HG03354 (cell line): Measurements from ENCODE around the gene SMPD3.

Experiments
- ATAC-seq: cut with Tn5 transposase; IDR thresholded peaks from one replicate; pipeline ENCODE4 v1.9.1; 2021; ENCODE audit warnings: mild to moderate bottlenecking; ENCODE audit not compliant: unreplicated experiment, poor library complexity, severe bottlenecking

The SMPD3 gene

DNA sequence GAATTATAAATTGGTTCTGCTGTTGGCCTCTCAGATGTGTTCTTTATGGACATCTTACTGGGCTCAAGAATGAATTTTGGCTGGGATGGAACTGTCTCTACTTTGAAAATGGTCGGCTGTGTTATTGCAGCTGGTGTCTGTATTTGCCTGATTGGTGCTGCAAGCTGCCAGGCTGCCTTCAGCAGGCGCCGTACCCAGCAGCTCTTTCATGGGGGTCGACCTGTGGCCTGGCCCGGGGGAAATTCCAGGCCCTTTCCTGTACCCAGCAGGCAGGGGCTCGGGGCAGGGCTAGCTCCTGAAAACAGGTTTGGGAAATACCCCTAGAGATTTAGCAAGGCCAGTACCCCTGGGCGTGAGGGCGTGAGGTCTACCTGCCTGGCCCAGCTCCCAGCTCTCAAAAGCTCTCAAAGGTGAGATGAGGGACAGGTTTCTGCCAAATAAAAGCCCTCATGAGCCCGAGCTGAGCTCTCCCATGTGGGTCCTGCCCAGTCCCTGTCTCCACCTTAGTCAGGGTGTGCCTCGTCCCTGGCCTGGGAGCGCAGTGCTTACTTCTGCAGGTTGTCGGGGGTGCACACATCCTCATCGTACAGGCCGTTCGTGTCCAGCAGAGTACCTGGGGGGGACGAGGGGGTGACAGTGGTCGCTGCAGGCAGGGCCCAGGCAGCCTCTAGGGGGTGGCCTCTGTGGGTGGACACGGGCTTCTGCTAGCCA is 85.2 kb downstream of the SMPD3 start:
- no peak for ATAC-seq

DNA sequence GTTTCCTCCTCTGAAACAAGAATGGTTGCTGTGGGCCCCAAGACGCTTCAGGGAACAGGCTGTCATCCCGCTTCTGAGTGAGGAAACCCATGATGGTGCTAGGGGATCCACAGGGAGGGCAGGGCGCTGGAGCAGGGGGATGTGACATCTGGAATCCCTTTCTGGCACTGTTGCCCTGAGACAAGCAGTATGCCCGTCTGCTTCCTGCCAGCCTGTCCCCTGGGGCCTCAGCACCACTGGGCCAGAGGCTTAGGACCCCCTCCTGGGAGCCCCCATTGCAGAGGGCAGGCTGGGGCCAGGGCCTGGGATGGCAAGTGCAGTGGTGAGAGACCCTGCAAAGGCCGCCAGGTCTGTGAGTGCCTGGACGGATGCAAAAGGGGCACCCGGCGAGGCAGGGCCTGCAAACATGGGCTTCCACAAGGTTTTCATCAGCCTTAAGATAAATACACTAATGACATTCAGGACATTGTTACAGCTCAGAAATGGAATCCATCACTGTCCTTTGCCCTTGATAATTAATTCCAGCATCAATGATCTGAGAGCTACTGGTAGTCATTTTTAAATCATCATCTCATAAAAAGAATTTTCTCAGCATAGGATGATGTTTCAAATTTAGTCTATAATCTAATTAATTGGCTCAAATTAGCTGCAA is 85.9 kb downstream of the SMPD3 start:
- no peak for ATAC-seq

DNA sequence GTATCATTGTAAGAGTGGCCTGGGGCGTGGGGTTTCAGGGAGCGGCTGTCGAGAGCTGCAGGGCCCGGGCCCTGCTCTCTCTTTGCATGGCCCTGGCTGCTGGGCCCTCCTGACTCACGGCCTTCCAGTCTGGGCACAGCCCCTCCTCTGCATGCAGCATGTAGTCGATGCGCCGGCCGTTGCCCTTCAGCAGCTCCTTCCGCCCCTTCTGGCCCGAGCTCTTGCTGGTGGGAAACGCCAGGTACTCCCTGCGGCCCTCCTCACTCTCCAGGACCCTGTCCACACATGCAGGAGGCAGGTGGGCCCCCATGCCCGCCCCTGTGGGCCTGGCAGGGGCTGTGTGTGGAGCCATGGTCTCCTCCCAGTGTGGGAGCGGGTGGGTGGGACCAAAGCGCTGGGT is 86.8 kb downstream of the SMPD3 start:
- ATAC-seq = no peak

DNA sequence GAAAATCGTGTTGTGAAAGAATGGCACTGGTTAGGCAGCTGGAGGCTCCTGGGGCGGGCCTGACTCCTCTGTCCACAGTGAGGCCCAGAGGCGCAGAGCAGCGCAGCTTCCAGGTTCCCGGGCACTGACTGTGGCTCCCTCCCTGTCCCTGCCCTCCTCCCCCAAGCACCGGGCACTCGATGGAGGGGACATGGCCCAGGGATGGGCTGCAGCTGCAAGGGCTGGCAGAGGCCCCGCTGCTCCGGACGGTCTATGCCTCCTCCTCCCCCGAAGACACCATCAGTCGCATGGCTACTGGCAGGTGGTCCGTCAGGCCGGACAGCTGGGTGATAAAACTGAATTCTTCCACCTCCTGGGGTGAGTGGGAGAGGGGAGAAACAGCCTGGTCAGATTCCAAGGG is 87.4 kb downstream of the SMPD3 start:
- ATAC-seq = no peak

DNA sequence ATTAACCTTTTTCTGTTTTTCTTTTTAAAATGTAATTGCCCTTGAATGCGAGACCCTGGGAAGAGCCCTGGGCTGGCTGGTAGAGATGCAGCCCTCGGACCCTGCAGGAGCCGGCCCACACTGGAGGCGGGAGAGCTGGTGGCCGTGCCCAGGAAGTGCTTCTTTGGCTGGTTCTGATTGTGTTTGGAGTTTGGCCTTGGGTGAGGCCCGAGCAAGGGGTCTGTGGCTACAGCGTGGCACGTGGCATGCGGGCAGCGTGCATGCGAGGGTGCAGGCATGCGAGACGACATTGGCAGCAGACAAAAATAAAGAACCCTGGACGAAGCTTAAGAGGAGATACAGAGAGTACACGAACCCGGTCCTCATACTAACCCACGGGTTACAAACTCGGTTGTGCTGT is 87.8 kb downstream of the SMPD3 start:
- ATAC-seq = no peak

DNA sequence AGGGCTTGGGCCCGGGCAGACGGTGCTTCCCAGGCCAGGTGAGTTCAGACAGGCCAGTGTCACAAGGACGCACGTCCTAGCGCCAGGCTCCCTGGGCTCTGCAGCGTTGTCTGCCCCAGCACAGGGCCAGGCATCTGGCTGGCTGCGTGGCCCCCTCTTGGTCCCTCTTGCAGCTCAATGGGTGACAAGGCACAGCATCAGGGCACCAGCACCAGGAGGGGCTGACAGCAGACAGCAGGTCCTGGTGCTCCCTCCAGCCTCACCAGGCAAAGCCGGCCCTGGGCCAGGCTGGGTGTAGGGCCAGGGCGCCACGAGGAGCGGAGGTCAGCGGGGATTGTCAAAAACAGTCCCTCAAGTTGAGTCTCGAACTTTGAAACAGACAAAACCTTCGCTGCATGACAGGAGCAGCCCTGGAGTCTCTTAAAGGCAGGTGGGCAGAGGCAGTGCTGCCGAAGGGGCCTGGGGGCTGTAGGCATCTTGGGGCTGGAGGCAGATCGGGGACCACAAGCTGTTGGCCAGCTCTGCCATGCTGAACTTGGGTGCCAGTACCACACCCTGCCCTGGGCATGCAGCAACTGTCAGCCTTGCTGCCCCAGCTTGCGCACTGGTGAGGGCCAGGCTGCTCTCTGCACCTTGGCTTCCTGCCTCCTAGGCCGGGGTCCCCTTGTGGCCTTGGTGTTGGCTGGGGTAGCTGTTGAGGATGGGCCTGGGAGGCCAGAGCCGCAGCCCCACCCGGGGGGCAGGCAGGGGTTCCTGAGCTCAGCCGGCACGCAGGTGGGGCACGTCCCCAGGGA is 88.7 kb downstream of the SMPD3 start:
- no peak for ATAC-seq

DNA sequence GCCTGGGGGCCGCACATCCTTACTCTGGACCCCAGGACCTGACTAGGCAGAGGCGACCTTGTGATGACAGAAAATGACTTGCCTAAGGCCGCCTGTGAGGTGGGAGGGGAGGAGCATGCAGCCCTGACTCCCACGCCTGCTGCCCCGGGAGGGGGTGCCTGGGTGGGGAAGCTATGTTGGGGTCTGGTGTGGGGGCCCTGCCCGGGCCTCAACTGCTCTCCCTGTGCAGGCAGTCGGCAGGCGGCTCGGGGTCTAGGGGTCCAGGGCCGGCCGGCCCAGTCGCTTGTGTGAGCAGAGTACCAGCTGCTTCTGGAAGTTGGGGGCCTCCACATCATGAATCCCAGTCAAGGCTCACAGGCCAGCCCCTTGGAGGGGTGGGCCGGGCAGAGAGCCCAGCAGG is 89.4 kb downstream of the SMPD3 start:
- ATAC-seq = no peak

DNA sequence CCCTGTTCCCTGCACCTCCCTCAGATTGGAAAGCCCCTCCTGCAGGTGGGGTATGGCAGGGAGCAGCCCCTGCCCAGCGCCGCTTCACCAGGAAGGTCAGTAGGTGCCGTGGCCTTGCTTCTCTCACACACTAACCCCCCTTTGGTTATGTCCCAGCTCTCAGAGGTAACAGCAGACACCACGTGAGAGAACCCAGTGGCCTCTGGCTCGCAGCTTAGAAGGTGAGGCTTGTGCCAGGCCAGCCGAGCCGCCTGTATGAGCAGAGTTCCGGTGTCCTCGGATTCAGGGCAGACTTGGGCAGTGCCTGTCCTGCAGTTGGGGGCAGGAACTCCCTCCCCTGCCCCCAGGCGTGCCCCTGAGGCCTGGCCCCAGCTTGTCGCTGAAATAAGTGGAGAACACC is 90.4 kb downstream of the SMPD3 start:
- ATAC-seq = no peak

DNA sequence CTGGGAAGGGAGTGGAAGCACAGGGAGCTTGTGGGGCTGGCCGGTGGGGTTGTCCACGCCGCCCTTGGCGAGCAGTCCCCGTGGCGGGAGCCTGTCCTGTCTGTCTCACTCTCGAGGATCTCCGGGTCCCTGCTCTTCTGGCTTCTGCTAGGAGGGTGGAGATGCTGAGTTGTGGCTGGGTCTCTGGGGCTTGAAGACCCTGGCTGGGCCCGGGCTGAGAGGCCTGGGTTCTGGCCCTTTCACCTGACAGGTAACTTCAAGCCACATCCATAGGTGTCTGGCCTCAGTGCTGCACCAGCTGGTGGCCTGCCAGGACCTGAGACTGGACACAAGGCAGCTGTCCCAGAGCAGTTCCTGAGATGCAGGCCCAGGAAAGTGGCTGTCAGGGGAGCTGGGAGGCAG is 90.8 kb downstream of the SMPD3 start:
- no peak for ATAC-seq

DNA sequence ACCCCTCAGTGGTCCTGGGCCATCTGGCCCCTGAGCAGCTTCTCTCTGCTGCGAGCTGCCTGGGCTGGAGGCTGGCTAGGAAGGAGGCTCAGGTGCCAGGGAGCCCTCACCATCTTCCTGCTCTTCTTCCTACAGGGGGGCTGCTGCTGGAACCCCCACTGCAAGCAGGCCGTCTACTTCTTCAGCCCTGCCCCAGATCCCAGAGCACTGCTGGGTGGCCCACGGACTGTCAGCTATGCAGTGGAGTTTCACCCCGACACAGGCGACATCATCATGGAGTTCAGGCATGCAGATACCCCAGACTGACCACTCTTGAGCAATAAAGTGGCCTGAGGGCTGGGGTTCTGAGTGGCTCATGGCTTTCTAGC is 91.4 kb downstream of the SMPD3 start:
- no peak for ATAC-seq

DNA sequence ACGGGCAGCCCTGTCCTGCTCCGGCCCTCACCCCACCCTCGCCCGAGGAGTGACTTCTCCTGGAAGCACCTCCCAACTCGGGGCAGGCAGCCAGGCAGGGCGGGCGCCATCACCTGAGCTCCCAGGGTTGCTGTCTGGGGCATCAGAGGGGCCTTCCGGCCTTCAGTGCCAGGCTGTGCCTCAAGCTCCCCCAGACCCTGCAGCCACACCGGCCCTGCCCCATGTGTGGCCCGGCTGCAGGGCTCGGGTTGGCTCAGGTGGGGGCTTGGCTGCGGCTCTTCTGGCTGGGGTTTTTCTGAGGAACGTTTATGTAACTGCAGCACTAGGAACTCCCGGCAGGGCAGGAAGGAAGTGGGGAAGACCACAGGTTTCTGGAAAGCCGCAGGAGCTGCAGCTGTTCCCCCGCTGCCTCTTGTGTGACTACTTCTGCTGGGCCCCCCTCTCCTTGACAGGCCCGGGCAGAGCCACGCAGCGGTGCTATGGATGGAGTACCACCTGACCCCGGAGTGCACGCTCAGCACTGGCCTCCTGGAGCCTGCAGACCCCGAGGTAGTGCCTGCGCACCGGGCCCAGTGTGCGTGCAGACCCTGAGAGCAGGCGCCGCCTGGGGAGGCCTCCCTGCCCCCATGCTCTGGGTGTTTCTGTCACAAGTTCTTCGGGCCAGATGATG is 91.9 kb downstream of the SMPD3 start:
- peak; percentile 75 for ATAC-seq

DNA sequence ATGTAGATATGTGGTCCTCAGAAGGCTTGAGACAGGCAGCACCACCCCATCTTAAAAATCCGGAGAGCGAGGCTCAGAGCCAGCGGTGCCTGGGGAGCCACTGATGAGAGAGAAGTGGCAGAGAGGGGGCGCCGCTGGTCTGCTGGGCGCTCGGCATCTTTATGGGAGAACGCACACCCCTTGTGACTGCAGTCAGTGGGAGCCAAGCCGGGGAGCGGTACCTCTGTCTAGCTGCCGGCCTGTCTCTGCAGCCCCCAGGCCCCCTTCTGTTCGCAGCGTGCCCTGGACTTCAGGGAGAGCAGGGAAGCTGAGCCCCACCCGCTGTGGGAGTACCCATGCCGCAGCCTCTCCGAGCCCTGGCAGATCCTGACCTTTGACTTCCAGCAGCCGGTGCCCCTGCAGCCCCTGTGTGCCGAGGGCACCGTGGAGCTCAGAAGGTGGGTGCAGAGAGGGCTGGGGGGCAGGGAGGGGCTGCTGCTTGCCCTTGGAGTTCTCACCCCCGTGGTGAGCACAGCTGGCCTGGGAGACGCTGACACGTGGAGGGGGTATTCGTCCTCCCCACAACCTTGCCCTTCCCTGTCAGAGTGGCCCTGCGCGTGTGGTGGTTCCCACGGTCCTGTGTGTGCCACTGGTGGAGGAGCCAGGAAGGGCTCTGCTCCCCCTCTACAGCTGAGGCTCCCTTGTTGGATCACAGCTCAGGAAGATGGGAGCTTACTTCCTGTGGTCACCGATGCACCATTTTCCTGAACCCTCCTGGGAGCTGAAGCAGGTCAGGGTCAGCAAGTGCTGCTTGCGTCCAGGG is 92.7 kb downstream of the SMPD3 start:
- ATAC-seq = peak; percentile 13

DNA sequence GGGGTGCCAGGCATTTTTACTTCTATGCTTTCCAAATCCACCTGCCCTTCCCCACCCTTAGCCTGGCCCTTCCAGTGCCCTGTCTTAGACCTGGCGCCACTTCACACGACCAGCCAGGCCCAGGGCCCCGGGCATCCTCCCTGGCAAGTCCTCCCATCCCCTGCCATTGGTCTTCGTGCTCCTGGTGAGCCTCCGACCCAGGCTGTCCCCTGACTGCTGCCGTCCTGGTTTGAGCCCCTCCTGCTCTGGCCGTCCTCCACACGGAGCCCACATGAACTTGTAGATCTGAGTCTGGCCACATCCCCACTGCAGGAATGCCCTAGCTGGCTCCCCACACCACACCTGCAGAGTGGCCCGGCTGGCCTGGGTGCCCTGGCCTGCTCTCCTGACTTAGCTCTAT is 93.5 kb downstream of the SMPD3 start:
- ATAC-seq = no peak

DNA sequence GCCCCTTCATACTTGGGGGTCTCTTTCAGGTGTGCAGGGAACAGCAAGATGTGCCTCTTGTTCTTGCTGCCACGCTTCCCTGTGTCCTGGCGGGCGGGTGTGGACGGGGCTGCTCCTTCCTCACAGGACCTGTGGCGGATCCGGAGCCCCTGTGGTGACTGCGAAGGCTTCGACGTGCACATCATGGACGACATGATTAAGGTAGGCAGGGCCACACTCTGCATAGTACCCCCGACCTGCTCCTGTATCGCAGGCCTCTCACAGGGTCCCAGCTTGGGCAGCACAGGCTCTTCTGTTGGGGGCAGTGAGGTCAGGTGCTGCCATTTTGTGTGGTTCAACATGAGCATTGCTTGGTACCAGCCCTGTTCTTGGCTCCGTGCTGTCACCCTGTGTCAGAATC is 94.9 kb downstream of the SMPD3 start:
- ATAC-seq = no peak

DNA sequence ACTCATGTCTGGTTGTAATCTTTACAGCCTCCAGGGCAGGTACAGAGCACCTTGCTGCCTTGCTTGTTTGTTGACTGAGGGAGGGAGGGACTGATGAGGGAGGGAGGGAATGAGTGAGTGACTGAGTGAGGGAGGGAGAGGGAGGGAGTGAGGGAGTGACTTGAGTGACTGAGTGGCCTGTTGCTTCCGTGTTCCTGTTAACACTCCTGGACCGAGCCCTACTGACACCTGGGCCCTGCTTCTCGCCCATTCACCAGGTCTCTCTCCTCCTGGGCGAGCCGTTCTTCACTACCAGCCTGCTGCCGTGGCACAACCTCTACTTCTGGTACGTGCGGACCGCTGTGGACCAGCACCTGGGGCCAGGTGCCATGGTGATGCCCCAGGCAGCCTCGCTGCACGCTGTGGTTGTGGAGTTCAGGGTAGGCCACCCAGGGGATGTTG is 96.3 kb downstream of the SMPD3 start:
- ATAC-seq = no peak

DNA sequence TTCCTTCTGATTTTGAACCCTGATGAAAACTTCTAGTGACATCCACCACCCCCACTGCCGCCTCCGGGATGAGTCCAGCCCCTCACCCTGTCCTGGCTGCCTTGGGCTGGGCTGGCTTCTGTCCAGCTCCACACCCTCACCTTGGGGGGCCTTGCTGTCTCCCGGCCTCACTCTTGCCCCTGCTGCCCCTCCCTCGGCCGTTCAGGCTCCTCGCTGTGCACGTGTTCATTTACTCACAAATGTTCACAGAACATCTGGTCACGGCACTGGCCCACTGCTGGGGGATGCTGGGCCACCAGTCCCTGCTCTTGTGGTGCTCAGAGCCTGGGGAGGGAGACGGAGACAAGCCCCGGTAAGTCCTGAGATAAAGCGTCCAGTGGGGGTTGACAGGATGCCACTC is 96.8 kb downstream of the SMPD3 start:
- ATAC-seq = no peak

DNA sequence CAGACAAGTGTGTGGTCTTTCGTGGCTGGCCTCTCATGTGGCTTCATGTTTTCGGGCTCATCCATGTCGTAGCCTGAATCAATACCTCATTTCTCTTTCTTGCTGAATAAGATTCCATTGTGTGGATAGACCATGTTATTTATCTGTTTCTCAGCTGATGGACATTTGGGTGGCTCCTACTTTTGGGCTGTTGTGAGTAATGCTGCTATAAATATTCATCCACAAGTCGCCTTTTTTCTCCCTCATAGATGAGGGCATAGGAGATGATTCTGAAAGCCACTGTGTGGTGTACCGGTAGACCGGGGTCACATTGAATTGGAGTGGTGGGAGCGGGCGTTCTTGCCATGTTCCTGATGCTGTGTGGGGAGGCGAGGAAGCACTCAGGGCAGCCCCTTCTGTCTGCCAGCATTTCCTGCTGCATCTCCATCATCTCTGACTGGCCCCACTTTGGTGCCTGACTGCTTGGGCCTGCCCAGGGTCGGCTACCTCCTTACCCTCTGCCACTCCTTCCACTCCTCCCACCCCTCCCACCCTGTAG is 97.4 kb downstream of the SMPD3 start:
- no peak for ATAC-seq

DNA sequence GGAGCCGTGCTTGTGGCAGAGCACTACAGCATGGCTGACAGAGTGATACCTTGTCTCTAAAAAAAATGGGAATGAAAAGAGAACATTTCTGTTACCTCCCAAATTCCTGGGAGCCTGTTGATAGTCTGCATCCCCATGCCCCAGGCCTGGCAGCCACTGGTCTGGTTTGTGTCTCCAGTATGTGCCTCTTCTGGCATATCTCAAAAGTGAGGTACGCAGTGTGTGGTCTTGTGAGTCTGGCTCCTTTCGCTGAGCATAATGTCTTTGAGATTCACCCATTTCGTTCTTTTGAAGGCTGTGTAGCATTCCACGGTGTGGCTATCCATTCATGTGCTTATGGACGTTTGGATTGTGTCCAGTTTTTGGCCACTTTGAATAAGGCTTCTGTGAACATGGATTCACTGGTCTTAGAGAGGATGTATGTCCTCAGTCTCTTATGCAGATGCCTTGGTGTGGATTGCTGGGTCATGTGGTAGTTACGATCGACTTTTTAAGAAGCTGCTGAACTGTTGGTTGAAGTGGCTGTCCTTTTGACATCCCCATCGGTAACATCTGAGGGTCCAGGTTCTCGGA is 98.4 kb downstream of the SMPD3 start:
- ATAC-seq = no peak
